Smooth muscle cell (in vitro differentiated cells): ENCODE data around the gene COPG2. TPM values are rescaled to one million over a fixed set of nuclear protein-coding genes. Genes with fewer than 3 reads are reported as not detected.

Experiments
- DNase-seq: peaks from one replicate; lab custom pipeline; 2025; ENCODE audit not compliant: unreplicated experiment; lab: John Stamatoyannopoulos, UW
- H2AFZ ChIP-seq: fragments of 200-600 bp; sonication (generic); 2 replicates; pipeline ENCODE4 v1.6.0; 2016; ENCODE audit warnings: antibody characterized with exemption, low read depth, mild to moderate bottlenecking
- H3F3A ChIP-seq: fragments of 200-600 bp; sonication (generic); 2 replicates; pipeline ENCODE4 v1.6.0; 2017; ENCODE audit warnings: antibody characterized with exemption, low read depth
- H3K27ac ChIP-seq: fragments of 200-600 bp; sonication (generic); 2 replicates; pipeline ENCODE4 v1.5.1; 2016; ENCODE audit warnings: low read depth, mild to moderate bottlenecking
- H3K27me3 ChIP-seq: fragments of 200-600 bp; sonication (generic); 2 replicates; pipeline ENCODE4 v1.6.1; 2016; ENCODE audit warnings: low read depth, mild to moderate bottlenecking
- H3K36me3 ChIP-seq: fragments of 200-600 bp; sonication (generic); 2 replicates; pipeline ENCODE4 v1.5.1; 2016; ENCODE audit warnings: low read depth
- H3K4me1 ChIP-seq: fragments of 200-600 bp; sonication (generic); 2 replicates; pipeline ENCODE4 v1.5.1; 2016; ENCODE audit warnings: low read depth
- H3K4me2 ChIP-seq: fragments of 200-600 bp; sonication (generic); 2 replicates; pipeline ENCODE4 v1.6.0; 2016; ENCODE audit warnings: mild to moderate bottlenecking
- H3K4me3 ChIP-seq: fragments of 200-600 bp; sonication (generic); 2 replicates; pipeline ENCODE4 v1.5.1; 2016; ENCODE audit warnings: mild to moderate bottlenecking
- H3K79me2 ChIP-seq: fragments of 200-600 bp; sonication (generic); 2 replicates; pipeline ENCODE4 v1.6.0; 2016; ENCODE audit warnings: low read depth, mild to moderate bottlenecking
- H3K9ac ChIP-seq: fragments of 200-600 bp; sonication (generic); 2 replicates; pipeline ENCODE4 v1.6.0; 2016; ENCODE audit warnings: low read depth
- H3K9me3 ChIP-seq: fragments of 200-600 bp; sonication (generic); replicated peaks from 2 replicates; pipeline ENCODE4 v1.5.1; 2016; ENCODE audit warnings: low read depth
- H4K20me1 ChIP-seq: fragments of 200-600 bp; sonication (generic); 2 replicates; pipeline ENCODE4 v1.6.0; 2016; ENCODE audit warnings: low read depth
- CTCF ChIP-seq: fragments of 200-600 bp; sonication (generic); IDR thresholded peaks from 2 replicates; pipeline ENCODE4 v1.5.1; 2017; ENCODE audit warnings: borderline replicate concordance, mild to moderate bottlenecking, antibody characterized with exemption; ENCODE audit not compliant: insufficient read depth, poor library complexity, severe bottlenecking
- WGBS: methylation state at CpG from one replicate; pipeline ENCODE4 v1.1.7; 2016; ENCODE audit warnings: low lambda C conversion rate; 5-methylcytosine and 5-hydroxymethylcytosine counted together
- polyA plus RNA-seq: library from polyadenylated mRNA; unstranded; fragments of >200 nt; fragmentation: Nextera tagmentation; extraction: Ambion mirVana; gene quantifications from 2 replicates; pipeline ENCODE4 v1.2.1, GENCODE V29; 2016
- total RNA-seq: library from RNA; depleted of rRNA; stranded (reverse); fragments of >200 nt; gene quantifications from 2 replicates; pipeline ENCODE4 v1.2.3, GENCODE V29; 2014

The COPG2 gene
- total and polyA plus RNA-seq, 2 experiments from 2014 or later: 5.6 to 39.8 TPM

GRCh38 chr7:130689683-130690082, 21.1 kb upstream of the COPG2 start:
- Histone ChIP-seq H3K9me3 (no peaks in the 10 kb centered on the region), H3K36me3 (no peaks in the 10 kb centered on the region), H3K4me1 (no peaks in the 10 kb centered on the region), H4K20me1 (no peaks in the 10 kb centered on the region), H3F3A (no peaks in the 10 kb centered on the region), H3K79me2 (no peaks in the 10 kb centered on the region), H3K4me2 (no peak overlapping the region), H2AFZ (no peak overlapping the region), H3K4me3 (no peak overlapping the region), H3K27me3 (no peaks in the 10 kb centered on the region), H3K27ac (no peak overlapping the region), H3K9ac (no peak overlapping the region)
- DNase-seq: no peak
- TF ChIP-seq CTCF: no peak
- 100% methylated on average over 1 of the region's 1 CpG for WGBS

- Histone ChIP-seq H3K27ac (no peak overlapping the region), H2AFZ (no peak overlapping the region), H3K9ac (no peak overlapping the region), H3K9me3 (no peaks in the 10 kb centered on the region), H3F3A (no peaks in the 10 kb centered on the region), H3K4me1 (no peaks in the 10 kb centered on the region), H3K79me2 (no peaks in the 10 kb centered on the region), H4K20me1 (no peaks in the 10 kb centered on the region), H3K36me3 (no peaks in the 10 kb centered on the region), H3K4me2 (no peak overlapping the region), H3K4me3 (no peak overlapping the region), H3K27me3 (no peaks in the 10 kb centered on the region)
- 98% methylated on average over 2 of the region's 2 CpGs for WGBS
- DNase-seq: no peak
- no peak for TF ChIP-seq CTCF
Measured at GRCh38 chr7:130683026-130683425, 14.5 kb upstream of the COPG2 start.

GRCh38 chr7:130674456-130674855, 5.9 kb upstream of the COPG2 start:
- no peaks in the 10 kb centered on the region for H3F3A ChIP-seq
- WGBS: 75% methylated on average over 2 of the region's 2 CpGs
- no peak overlapping the region for H3K4me3 ChIP-seq
- no peak overlapping the region for H3K27ac ChIP-seq
- no peak overlapping the region for H3K9ac ChIP-seq
- DNase-seq: no peak
- H4K20me1 ChIP-seq: no peaks in the 10 kb centered on the region
- no peaks in the 10 kb centered on the region for H3K79me2 ChIP-seq
- H2AFZ ChIP-seq: no peak overlapping the region
- TF ChIP-seq CTCF: no peak
- H3K4me1 ChIP-seq: peaks cover under 1% of the 10 kb centered on the region
- no peaks in the 10 kb centered on the region for H3K9me3 ChIP-seq
- no peak overlapping the region for H3K4me2 ChIP-seq
- H3K36me3 ChIP-seq: no peaks in the 10 kb centered on the region
- H3K27me3 ChIP-seq: no peaks in the 10 kb centered on the region

GRCh38 chr7:130673066-130673465, 4.5 kb upstream of the COPG2 start:
- Histone ChIP-seq H3F3A (no peaks in the 10 kb centered on the region), H3K9me3 (no peaks in the 10 kb centered on the region), H3K36me3 (no peaks in the 10 kb centered on the region), H3K27me3 (no peaks in the 10 kb centered on the region), H3K79me2 (no peaks in the 10 kb centered on the region), H3K4me3 (no peak overlapping the region), H3K4me2 (no peak overlapping the region), H3K27ac (no peak overlapping the region), H4K20me1 (no peaks in the 10 kb centered on the region), H2AFZ (no peak overlapping the region), H3K9ac (no peak overlapping the region), H3K4me1 (peaks cover 5% of the 10 kb centered on the region)
- no peak for TF ChIP-seq CTCF
- no peak for DNase-seq
